ENCODE measurements around the gene UBE2J2. TPM values are rescaled to one million over a fixed set of nuclear protein-coding genes. Genes with fewer than 3 reads are reported as not detected.

The UBE2J2 gene
- total RNA-seq, 4 donors from 2014 or later, result 31.3 to 42.3 (median 38.3) TPM

- no peak for TF ChIP-seq POLR2A (IDR thresholded peaks at IDR 0.05)
- TF ChIP-seq CTCF (IDR thresholded peaks at IDR 0.05 in 4 of 5, conservative IDR thresholded peaks at IDR 0.05 in 1 of 5), result no peak
- Histone ChIP-seq H3K9me3 (no peaks in the 10 kb centered on the region), H3K27me3 (peaks cover 4 to 14% (median 9%) of the 10 kb centered on the region in 3 donors), H3K4me3 (peak overlapping the region in 3 of 4 donors; percentile 24 to 49 (median 31)), H3K36me3 (peaks cover 0 to 20% of the 10 kb centered on the region in 2 donors), H3K27ac (peak overlapping the region in 3 of 4 donors; percentile 40 to 68 (median 52)), H3K4me1 (peaks cover 4 to 5% of the 10 kb centered on the region in 2 donors)
- ATAC-seq (peak; percentile 9 to 40), DNase-seq (no peak)
- in situ Hi-C loops (cut with MboI; ENCODE audit: low sequenced_read_pairs in 4 of 4) (no loop called here), intact Hi-C loops (cut with DNase I; ENCODE audit: low total_unique reads) (no loop called here)
These were observed 60.8 kb downstream of the UBE2J2 start for GRCh38 chr1:1212780-1213344.

GRCh38 chr1:1211541-1212441 is 61.9 kb downstream of the UBE2J2 start:
- no peak for ATAC-seq
- TF ChIP-seq POLR2A (IDR thresholded peaks at IDR 0.05), result no peak
- TF ChIP-seq CTCF (IDR thresholded peaks at IDR 0.05 in 4 of 5, conservative IDR thresholded peaks at IDR 0.05 in 1 of 5), result no peak
- intact Hi-C loops (cut with DNase I; ENCODE audit: low total_unique reads), result no loop called here
- peaks cover 0 to 13% of the 10 kb centered on the region in 2 donors for H3K36me3 ChIP-seq
- peak overlapping the region in 2 of 4 donors; percentile 31 to 49 for H3K4me3 ChIP-seq
- H3K9me3 ChIP-seq, result no peaks in the 10 kb centered on the region
- H3K4me1 ChIP-seq, result peaks cover 4 to 5% of the 10 kb centered on the region in 2 donors
- in situ Hi-C loops (cut with MboI; ENCODE audit: low sequenced_read_pairs in 4 of 4), result no loop called here
- no peak for DNase-seq
- H3K27ac ChIP-seq, result peak overlapping the region in 1 of 4 donors; percentile 52
- H3K27me3 ChIP-seq, result peaks cover 14 to 24% (median 17%) of the 10 kb centered on the region in 3 donors

- DNase-seq (no peak), ATAC-seq (no peak)
- Histone ChIP-seq H3K36me3 (peaks cover 0 to 4% of the 10 kb centered on the region in 2 donors), H3K27me3 (peaks cover 19 to 33% (median 25%) of the 10 kb centered on the region in 3 donors), H3K27ac (no peak overlapping the region), H3K4me3 (no peak overlapping the region), H3K9me3 (no peaks in the 10 kb centered on the region), H3K4me1 (peaks cover 5 to 7% of the 10 kb centered on the region in 2 donors)
- intact Hi-C loops (cut with DNase I; ENCODE audit: low total_unique reads) (no loop called here), in situ Hi-C loops (cut with MboI; ENCODE audit: low sequenced_read_pairs in 4 of 4) (no loop called here)
- TF ChIP-seq POLR2A (IDR thresholded peaks at IDR 0.05), result no peak
- TF ChIP-seq CTCF (IDR thresholded peaks at IDR 0.05 in 4 of 5, conservative IDR thresholded peaks at IDR 0.05 in 1 of 5), result no peak
These were observed 62.7 kb downstream of the UBE2J2 start for GRCh38 chr1:1210726-1211540.

- TF ChIP-seq POLR2A (IDR thresholded peaks at IDR 0.05) (no peak), CTCF (IDR thresholded peaks at IDR 0.05 in 4 of 5, conservative IDR thresholded peaks at IDR 0.05 in 1 of 5) (no peak)
- Histone ChIP-seq H3K9me3 (no peaks in the 10 kb centered on the region), H3K4me1 (peaks cover 5 to 6% of the 10 kb centered on the region in 2 donors), H3K36me3 (no peaks in the 10 kb centered on the region), H3K27me3 (peaks cover 19 to 35% (median 26%) of the 10 kb centered on the region in 3 donors), H3K4me3 (peak overlapping the region in 1 of 4 donors; percentile 41), H3K27ac (no peak overlapping the region)
- DNase-seq, result no peak
- in situ Hi-C loops (cut with MboI; ENCODE audit: low sequenced_read_pairs in 4 of 4) (no loop called here), intact Hi-C loops (cut with DNase I; ENCODE audit: low total_unique reads) (loop anchor here (10.0 kb wide), 1 partner anchor 74 kb away; no protein-coding TSS in a partner anchor)
- ATAC-seq, result no peak
These were observed 64.8 kb downstream of the UBE2J2 start for GRCh38 chr1:1208713-1209433.

Measured in gastrocnemius medialis (tissue), 4 donors.